Fibroblast of lung (primary cell): ENCODE results near the gene FAM98C. TPM values are rescaled to one million over a fixed set of nuclear protein-coding genes. Genes with fewer than 3 reads are reported as not detected.

Experiments used
- DNase-seq, 2 donors: peaks; one replicate each; pipeline versions ENCODE4 v3.0.0 to v3.0.0-alpha.2; 2010; ENCODE audit warnings: low read depth in 2 of 2
- H2AFZ ChIP-seq: 2 replicates; pipeline ENCODE4 v1.5.1; 2012; ENCODE audit warnings: low read length, control low read depth, inconsistent platforms
- H3K27ac ChIP-seq: 2 replicates; pipeline ENCODE4 v1.5.1; 2011; ENCODE audit warnings: low read length, control low read depth; ENCODE audit not compliant: insufficient read depth
- H3K27me3 ChIP-seq: 2 replicates; pipeline ENCODE4 v1.5.1; 2011; ENCODE audit warnings: mild to moderate bottlenecking, low read length; ENCODE audit not compliant: control insufficient read depth, insufficient read depth
- H3K36me3 ChIP-seq: 2 replicates; pipeline ENCODE4 v1.5.1; 2011; ENCODE audit warnings: low read length; ENCODE audit not compliant: control insufficient read depth, insufficient read depth
- H3K4me1 ChIP-seq: 2 replicates; pipeline ENCODE4 v1.5.1; 2011; ENCODE audit warnings: low read length; ENCODE audit not compliant: control insufficient read depth, insufficient read depth; ENCODE audit errors: extremely low read depth
- H3K4me2 ChIP-seq: 2 replicates; pipeline ENCODE4 v1.5.1; 2011; ENCODE audit warnings: low read length, control low read depth; ENCODE audit not compliant: insufficient read depth; ENCODE audit errors: extremely low read depth
- H3K4me3 ChIP-seq, 4 experiments: fragments of 200-600 bp in 1 of 4; sonication (generic) in 1 of 4; replicated peaks in 1 of 4; 2 replicates each; pipeline ENCODE4 v1.5.1; 2011 to 2016; ENCODE audit warnings: low read length in 4 of 4, low read depth in 3 of 4, mild to moderate bottlenecking in 3 of 4, control low read depth in 2 of 4, inconsistent platforms in 1 of 4, mixed read lengths in 1 of 4; ENCODE audit not compliant: insufficient read depth in 1 of 4; ENCODE audit errors: control extremely low read depth in 1 of 4
- H3K79me2 ChIP-seq: 2 replicates; pipeline ENCODE4 v1.5.1; 2012; ENCODE audit warnings: mild to moderate bottlenecking, low read length, inconsistent platforms; ENCODE audit not compliant: control insufficient read depth, insufficient read depth
- H3K9ac ChIP-seq: 2 replicates; pipeline ENCODE4 v1.5.1; 2011; ENCODE audit warnings: mild to moderate bottlenecking, low read length, control low read depth; ENCODE audit not compliant: insufficient read depth
- H3K9me3 ChIP-seq: 2 replicates; pipeline ENCODE4 v1.5.1; 2012; ENCODE audit warnings: low read depth, low read length; ENCODE audit not compliant: control insufficient read depth, insufficient read depth
- H4K20me1 ChIP-seq: 2 replicates; pipeline ENCODE4 v1.5.1; 2011; ENCODE audit warnings: low read length; ENCODE audit not compliant: control insufficient read depth, insufficient read depth; ENCODE audit errors: extremely low read depth
- CTCF ChIP-seq, 2 donors: IDR thresholded peaks in 1 of 2; conservative IDR thresholded peaks in 1 of 2; 1 replicate in 1 of 2; 2 replicates in 1 of 2; pipeline ENCODE4 v1.5.1; 2011 to 2012; ENCODE audit warnings: low read length in 2 of 2, control low read depth in 1 of 2, inconsistent platforms in 1 of 2, low read depth in 1 of 2, mild to moderate bottlenecking in 1 of 2
- EZH2 ChIP-seq: IDR thresholded peaks from 2 replicates; pipeline ENCODE4 v1.5.1; 2012; ENCODE audit warnings: low read length, control low read depth, mild to moderate bottlenecking; ENCODE audit errors: missing control alignments
- polyA plus RNA-seq, 2 donors: library from polyadenylated mRNA; depleted of rRNA in 1 of 2; stranded (reverse) in 1 of 2; unstranded in 1 of 2; fragments of >200 nt; gene quantifications; 2 replicates each; pipeline ENCODE4 v1.2.1, GENCODE V29; 2011 to 2012; ENCODE audit warnings: missing spikeins in 1 of 2
- total RNA-seq: library from RNA; depleted of rRNA; stranded (reverse); fragments of >200 nt; gene quantifications from 2 replicates; pipeline ENCODE4 v1.2.1, GENCODE V29; 2014

The FAM98C gene
- total and polyA plus RNA-seq, 2 donors (not counting 1 experiment from before 2014, with no cell fraction given): 4.5 to 10.6 TPM

DNA sequence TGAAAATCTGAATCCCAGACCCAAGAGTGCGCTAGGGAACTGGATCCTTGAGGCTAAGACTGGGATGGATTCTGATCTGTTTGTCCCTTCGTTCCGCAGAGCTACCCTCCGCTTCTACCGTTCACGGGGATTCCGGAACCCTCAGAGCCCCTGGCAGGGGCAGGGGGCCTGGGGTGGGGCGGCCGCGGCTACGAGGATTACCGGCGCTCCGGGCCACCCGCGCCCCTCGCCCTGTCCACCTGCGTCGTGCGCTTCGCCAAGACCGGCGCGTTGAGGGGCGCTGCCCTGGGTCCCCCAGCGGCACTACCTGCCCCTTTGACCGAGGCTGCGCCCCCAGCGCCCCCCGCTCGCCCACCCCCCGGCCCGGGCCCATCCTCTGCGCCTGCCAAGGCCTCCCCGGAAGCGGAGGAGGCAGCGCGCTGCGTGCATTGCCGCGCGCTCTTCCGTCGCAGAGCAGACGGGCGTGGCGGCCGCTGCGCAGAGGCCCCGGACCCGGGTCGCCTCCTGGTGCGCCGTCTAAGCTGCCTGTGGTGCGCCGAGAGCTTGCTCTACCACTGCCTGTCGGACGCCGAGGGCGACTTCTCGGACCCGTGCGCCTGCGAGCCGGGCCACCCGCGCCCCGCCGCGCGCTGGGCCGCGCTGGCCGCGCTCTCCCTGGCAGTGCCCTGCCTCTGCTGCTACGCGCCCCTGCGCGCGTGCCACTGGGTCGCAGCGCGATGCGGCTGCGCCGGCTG is 7.3 kb upstream of the FAM98C start:
- no peaks in the 10 kb centered on the region for H3K9me3 ChIP-seq
- H3K4me3 ChIP-seq: no peak overlapping the region
- no peaks in the 10 kb centered on the region for H3K27me3 ChIP-seq
- H3K27ac ChIP-seq: no peak overlapping the region
- TF ChIP-seq EZH2 (no peak), CTCF (conservative IDR thresholded peaks at IDR 0.05 in 1 of 2, IDR thresholded peaks at IDR 0.05 in 1 of 2; ENCODE audit: low read depth in 1 of 2, low read length in 2 of 2) (no peak)
- no peaks in the 10 kb centered on the region for H4K20me1 ChIP-seq
- peaks cover 15% of the 10 kb centered on the region for H3K36me3 ChIP-seq
- H3K4me2 ChIP-seq: no peak overlapping the region
- DNase-seq: no peak
- no peak overlapping the region for H2AFZ ChIP-seq
- no peaks in the 10 kb centered on the region for H3K79me2 ChIP-seq
- H3K9ac ChIP-seq: no peak overlapping the region
- peaks cover 8% of the 10 kb centered on the region for H3K4me1 ChIP-seq

GRCh38 chr19:38399081-38399480 is 3.8 kb upstream of the FAM98C start:
- DNase-seq: no peak
- TF ChIP-seq CTCF (conservative IDR thresholded peaks at IDR 0.05 in 1 of 2, IDR thresholded peaks at IDR 0.05 in 1 of 2; ENCODE audit: low read depth in 1 of 2, low read length in 2 of 2): no peak
- TF ChIP-seq EZH2: no peak
- Histone ChIP-seq H4K20me1 (no peaks in the 10 kb centered on the region), H3K27ac (no peak overlapping the region), H2AFZ (no peak overlapping the region), H3K4me3 (no peak overlapping the region), H3K9ac (no peak overlapping the region), H3K27me3 (no peaks in the 10 kb centered on the region), H3K4me2 (no peak overlapping the region), H3K4me1 (no peaks in the 10 kb centered on the region), H3K79me2 (no peaks in the 10 kb centered on the region), H3K36me3 (peaks cover 2% of the 10 kb centered on the region), H3K9me3 (no peaks in the 10 kb centered on the region)

DNA sequence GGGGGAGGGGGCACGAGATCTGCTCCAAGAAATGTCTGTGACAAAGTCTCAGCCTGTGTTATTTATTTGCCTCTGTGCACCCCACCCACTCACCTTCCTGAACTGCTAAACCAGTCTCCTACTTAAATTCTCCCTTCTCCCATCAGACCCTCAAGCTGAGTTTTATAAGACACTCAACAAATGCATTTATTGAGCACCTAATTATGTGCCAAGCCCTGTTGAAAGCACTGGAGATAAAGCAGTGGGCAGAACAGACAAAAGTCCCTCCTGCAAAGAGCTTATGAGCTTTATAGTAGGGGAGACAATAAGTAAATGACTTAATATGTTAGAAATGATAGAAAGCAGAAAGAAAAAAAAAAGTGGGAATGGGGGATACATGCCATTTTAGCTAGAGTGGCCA is 3.4 kb upstream of the FAM98C start:
- H3K4me3 ChIP-seq: no peak overlapping the region
- no peaks in the 10 kb centered on the region for H3K27me3 ChIP-seq
- no peaks in the 10 kb centered on the region for H3K9me3 ChIP-seq
- H3K79me2 ChIP-seq: no peaks in the 10 kb centered on the region
- H2AFZ ChIP-seq: no peak overlapping the region
- no peak overlapping the region for H3K9ac ChIP-seq
- H3K36me3 ChIP-seq: peaks cover 2% of the 10 kb centered on the region
- H3K4me1 ChIP-seq: no peaks in the 10 kb centered on the region
- no peak overlapping the region for H3K27ac ChIP-seq
- no peaks in the 10 kb centered on the region for H4K20me1 ChIP-seq
- DNase-seq: no peak
- no peak for TF ChIP-seq EZH2
- no peak for TF ChIP-seq CTCF (conservative IDR thresholded peaks at IDR 0.05 in 1 of 2, IDR thresholded peaks at IDR 0.05 in 1 of 2; ENCODE audit: low read depth in 1 of 2, low read length in 2 of 2)
- H3K4me2 ChIP-seq: no peak overlapping the region
